Kidney capillary endothelial cell (primary cell): Measurements from ENCODE around the gene CCL3.
"Not testable (repeated sequence)": the region's sequence is repeated elsewhere in the genome, so short reads cannot be mapped to it uniquely, and the experiment has no call there.

Source experiments
- DNase-seq: peaks from one replicate; pipeline ENCODE4 v3.0.0-alpha.2; 2018; ENCODE audit warnings: low spot score

Gene CCL3

DNA sequence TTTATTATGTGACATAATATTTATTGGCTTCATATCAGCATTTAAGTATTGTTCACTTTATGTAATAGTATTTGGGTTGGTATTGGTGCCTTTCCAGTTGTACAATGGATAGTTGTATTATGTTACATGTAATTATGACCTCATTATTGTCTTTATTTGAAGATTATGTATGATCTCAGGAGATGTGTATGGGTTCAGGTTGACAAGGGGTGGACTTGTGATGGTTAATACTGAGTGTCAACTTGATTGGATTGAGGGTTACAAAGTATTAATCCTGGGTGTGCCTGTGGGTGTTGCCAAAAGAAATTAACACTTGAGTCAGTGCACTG, 25.7 kb upstream of the CCL3 start:
- not testable (repeated sequence) for DNase-seq

DNA sequence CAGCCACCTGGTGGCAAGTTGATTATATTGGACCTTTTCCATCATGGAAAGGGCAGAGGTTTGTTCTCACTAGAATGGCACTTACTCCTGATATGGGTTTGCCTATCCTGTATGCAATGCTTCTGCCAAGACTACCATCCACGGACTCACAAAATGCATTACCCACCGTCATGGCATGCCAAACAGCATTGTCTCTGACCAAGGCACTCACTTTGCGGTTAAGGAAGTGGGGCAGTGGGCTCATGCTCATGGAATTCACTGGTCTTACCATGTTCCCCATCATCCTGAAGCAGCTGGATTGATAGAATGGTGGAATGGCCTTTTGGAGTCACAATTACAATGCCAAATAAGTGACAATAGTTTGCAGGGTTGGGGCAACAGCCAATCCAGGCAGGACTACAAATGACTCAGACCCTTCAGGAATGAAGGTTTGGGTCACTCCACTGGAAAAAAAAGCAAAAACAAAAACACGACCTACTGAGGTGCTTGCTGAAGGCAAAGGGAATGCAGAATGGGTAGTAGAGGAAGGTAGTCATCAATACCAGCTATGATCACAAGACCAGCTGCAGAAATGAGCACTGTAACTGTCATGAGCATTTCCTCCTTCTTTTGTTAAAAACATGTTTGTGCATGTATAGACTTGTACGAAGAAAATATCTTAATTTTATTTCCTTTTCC, 25.2 kb upstream of the CCL3 start:
- DNase-seq, result not testable (repeated sequence)

- not testable (repeated sequence) for DNase-seq
Observed at GRCh38 chr17:36113131-36113530, 23.2 kb upstream of the CCL3 start.

DNA sequence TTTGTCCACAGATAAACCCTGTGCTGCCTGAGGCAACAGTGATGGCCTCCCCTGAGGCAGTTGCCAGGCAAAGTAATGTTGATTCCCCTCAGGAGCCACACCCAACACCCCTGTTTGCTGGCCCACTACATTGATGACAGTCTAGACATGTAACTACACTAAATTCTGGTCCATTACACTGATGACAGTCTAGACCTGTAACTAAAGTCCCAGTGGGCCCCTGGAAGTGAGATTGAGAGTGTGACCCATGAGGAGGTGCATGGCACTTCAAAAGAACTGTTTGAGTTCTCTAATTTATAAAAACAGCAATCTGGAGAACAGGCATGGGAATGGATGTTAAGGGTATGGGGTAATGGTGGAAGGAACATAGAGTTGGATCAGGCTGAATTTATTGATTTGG, 22.6 kb upstream of the CCL3 start:
- no peak for DNase-seq

GRCh38 chr17:36111068-36111490, 21.1 kb upstream of the CCL3 start:
- DNase-seq, result no peak

DNA sequence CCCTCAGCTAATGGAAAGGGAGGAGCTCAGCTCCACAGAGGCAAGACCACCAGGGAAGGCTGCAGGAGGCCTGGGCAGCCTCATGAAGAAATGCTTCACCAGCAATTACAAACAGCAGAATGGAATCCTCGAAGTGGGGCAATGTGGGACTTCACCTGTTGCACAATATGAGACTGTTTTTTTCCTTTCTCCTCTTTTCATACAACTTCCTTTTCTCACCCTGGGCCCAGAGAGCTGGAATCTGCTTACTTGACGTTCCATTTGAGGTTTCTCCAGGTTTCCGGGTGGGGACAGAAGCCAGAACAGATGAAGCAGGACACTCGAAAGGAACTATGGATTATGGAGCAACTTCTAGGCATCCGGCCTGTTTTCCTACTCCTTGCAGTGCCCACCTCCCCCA, 18.3 kb upstream of the CCL3 start:
- DNase-seq, result not testable (repeated sequence)

DNA sequence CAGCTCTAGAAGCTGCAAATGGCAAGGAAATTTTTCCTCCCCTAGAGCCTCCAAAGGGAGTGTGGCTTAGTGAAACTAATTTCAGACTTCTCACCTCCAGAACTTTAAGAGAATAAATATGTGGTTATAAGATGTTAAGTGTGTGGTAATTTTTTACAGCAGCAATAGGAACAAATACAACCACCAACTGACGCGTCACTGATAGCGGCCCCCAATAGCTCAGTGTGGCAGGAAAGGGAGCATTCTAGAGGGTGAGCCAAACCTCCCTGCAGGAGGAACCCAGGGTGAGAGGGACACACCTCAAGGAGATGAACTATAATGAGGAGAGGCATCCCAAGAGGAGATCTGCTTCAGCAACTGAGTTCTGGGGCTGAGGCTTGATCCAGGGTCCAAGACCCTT, 17.7 kb upstream of the CCL3 start:
- no peak for DNase-seq

GRCh38 chr17:36106493-36106835, 16.5 kb upstream of the CCL3 start:
- DNase-seq, result no peak

- DNase-seq, result no peak
Observed at GRCh38 chr17:36105781-36106492, 16.0 kb upstream of the CCL3 start.

GRCh38 chr17:36104701-36105181, 14.8 kb upstream of the CCL3 start:
- no peak for DNase-seq

DNA sequence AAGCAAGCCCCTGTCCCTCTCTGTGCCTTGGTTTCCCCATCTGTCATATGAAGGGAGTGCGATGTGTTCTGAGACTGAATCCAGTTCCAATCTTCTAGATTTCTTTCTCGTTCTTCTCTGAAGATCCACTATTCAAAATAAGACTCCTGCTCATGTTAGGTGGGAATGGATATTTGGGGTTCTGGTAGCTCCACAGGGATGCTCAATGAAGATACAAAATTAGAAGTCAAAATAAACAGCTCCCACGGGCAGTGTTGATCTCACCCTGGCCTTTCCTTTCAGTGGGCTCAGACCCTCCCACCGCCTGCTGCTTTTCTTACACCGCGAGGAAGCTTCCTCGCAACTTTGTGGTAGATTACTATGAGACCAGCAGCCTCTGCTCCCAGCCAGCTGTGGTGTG, 14.3 kb upstream of the CCL3 start:
- not testable (repeated sequence) for DNase-seq

- not testable (repeated sequence) for DNase-seq
Observed at GRCh38 chr17:36103401-36103975, 13.5 kb upstream of the CCL3 start, which contains the start of gene CCL4. CCL4 (plus strand) TSS chr17:36103827; CDS start chr17:36103906, 79 bp downstream.

GRCh38 chr17:36099004-36099403, 9.1 kb upstream of the CCL3 start:
- not testable (repeated sequence) for DNase-seq

- DNase-seq, result no peak
Observed at GRCh38 chr17:36095992-36096391, 6.0 kb upstream of the CCL3 start.

- DNase-seq, result no peak
Observed at GRCh38 chr17:36094746-36095145, 4.8 kb upstream of the CCL3 start.

- no peak for DNase-seq
Observed at GRCh38 chr17:36094232-36094631, 4.3 kb upstream of the CCL3 start.

- DNase-seq, result not testable (repeated sequence)
Observed at GRCh38 chr17:36092715-36093114, 2.8 kb upstream of the CCL3 start.

DNA sequence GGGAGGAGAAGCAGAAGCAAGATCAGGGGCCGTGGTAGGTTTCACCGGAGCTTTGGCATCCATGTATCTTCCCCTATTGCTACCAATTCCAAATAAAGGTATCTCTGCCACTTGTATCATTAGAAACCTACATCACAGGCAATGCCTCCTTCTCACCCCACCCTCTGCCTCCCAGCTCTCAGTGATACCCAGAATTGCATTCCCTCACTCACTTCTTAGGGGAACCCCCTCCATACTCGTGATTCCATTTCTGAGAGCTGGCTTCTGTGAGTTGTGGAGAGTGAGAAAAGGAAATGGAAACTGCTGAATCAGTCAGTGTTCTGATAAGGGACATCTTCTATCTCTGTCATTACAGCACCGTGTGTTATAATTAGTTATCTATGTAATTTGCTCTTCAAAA, 2.3 kb upstream of the CCL3 start:
- DNase-seq, result no peak

- DNase-seq, result no peak
Observed at GRCh38 chr17:36089339-36089865, 541 bp downstream of the CCL3 start.

DNA sequence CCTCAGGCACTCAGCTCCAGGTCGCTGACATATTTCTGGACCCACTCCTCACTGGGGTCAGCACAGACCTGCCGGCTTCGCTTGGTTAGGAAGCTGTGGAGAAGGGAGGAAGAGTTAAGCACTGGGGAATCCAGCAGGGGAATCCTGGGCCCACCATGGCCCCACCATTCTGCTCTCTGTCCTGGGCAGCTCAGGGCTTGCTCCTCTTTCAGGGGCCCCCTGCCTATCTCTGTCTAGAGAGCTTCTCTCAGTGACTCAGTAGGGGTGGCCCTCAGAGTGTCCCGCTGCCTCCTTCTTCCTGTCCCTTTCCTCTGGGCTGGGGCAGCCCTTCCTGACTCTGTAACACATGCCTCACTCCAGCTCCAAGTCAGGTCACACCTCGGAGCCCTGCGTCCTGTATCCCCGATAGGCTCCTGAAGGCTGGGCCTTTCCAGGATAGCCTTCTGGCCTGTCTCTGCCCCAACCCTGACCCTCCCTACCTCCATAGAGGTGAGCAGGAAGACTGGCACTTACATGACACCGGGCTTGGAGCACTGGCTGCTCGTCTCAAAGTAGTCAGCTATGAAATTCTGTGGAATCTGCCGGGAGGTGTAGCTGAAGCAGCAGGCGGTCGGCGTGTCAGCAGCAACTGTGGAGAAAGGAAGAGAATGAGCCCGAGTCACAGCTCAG, 1.1 kb downstream of the CCL3 start:
- no peak for DNase-seq

DNA sequence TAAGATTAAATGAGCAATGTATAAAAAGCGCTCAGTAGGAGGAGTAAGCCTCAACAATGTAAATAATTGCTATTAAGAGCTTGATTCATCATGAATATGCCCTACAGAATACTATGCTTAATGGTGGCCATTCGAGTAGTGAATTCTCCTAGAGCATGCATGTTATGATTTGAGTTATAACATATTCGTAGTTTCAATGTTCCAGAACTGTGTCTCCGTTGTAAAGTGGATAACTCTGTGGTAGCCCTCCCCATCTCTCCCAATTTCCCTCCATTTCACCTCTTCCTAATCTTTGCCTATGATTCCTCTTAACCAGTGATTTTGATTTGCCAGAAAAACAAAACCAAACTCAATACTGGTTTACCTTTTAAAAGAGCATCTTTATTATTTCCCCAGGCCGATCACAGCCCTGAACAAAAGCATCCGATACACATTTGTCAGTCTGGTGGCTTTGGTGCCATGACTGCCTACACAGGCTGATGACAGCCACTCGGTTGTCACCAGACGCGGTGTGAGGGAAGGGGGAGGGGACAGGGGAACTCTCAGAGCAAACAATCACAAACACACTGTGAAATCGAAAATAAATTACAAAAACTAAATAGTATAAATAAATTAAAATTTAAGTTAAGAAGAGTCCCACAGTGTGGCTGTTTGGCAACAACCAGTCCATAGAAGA, 1.9 kb downstream of the CCL3 start:
- not testable (repeated sequence) for DNase-seq

DNA sequence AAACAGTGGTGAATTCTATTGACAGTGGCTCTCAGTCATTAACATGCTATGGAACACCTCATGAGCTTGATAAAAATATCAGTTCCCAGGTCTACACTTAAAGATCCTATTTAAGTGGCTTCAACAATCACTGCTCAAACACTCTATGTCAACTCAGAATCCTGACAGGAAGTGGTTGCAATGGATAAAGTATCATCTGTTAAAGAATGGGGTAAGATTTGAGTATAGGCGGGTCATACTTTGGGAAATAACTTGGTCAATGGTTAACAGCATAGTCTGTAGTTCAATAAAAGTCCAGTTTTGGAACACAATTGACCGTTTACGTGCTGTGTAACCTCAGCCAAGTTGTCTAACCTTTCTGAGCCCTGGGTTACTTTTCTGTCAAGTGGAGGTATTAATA, 2.5 kb downstream of the CCL3 start:
- not testable (repeated sequence) for DNase-seq
